Measurements from ENCODE around the gene ZCCHC7.
"Not testable (repeated sequence)": the region's sequence is repeated elsewhere in the genome, so short reads cannot be mapped to it uniquely, and the experiment has no call there.

Gene ZCCHC7

GRCh38 chr9:37201581-37201980 lies 81.2 kb downstream of the ZCCHC7 start:
- no peak for TF ChIP-seq CTCF (IDR thresholded peaks at IDR 0.05; ENCODE audit: low read depth, low read length)
- no peak overlapping the region for H3K4me3 ChIP-seq (ENCODE audit: low read depth, low read length)

GRCh38 chr9:37202091-37202490 lies 81.7 kb downstream of the ZCCHC7 start:
- no peak for TF ChIP-seq CTCF (IDR thresholded peaks at IDR 0.05; ENCODE audit: low read depth, low read length)

GRCh38 chr9:37203456-37203855 lies 83.1 kb downstream of the ZCCHC7 start:
- H3K4me3 ChIP-seq (ENCODE audit: low read depth, low read length) = not testable (repeated sequence)

More at GRCh38 chr9:37202091-37202490, 81.7 kb downstream of the ZCCHC7 start:
- no peak overlapping the region for H3K4me3 ChIP-seq (ENCODE audit: low read depth, low read length)

GRCh38 chr9:37206121-37206620 lies 85.8 kb downstream of the ZCCHC7 start:
- no peak overlapping the region for H3K4me3 ChIP-seq (ENCODE audit: low read depth, low read length)
- TF ChIP-seq CTCF (IDR thresholded peaks at IDR 0.05; ENCODE audit: low read depth, low read length) = no peak

- H3K4me3 ChIP-seq (ENCODE audit: low read depth, low read length) = no peak overlapping the region
- TF ChIP-seq CTCF (IDR thresholded peaks at IDR 0.05; ENCODE audit: low read depth, low read length) = no peak
These were observed 89.3 kb downstream of the ZCCHC7 start for GRCh38 chr9:37209431-37210386.

- no peak for TF ChIP-seq CTCF (IDR thresholded peaks at IDR 0.05; ENCODE audit: low read depth, low read length)
- no peak overlapping the region for H3K4me3 ChIP-seq (ENCODE audit: low read depth, low read length)
These were observed 90.6 kb downstream of the ZCCHC7 start for GRCh38 chr9:37210737-37211523.

GRCh38 chr9:37212435-37212834 lies 92.1 kb downstream of the ZCCHC7 start:
- TF ChIP-seq CTCF (IDR thresholded peaks at IDR 0.05; ENCODE audit: low read depth, low read length) = no peak

More at GRCh38 chr9:37212435-37212834, 92.1 kb downstream of the ZCCHC7 start:
- no peak overlapping the region for H3K4me3 ChIP-seq (ENCODE audit: low read depth, low read length)
